Liver (tissue), 9 donors: ENCODE results near the gene NKAIN2. TPM values are rescaled to one million over a fixed set of nuclear protein-coding genes. Genes with fewer than 3 reads are reported as not detected.

Source experiments
- DNase-seq: peaks from one replicate; pipeline ENCODE4 v3.0.0-alpha.2; 2017; ENCODE audit warnings: low spot score
- H3K27ac ChIP-seq, 2 donors: one replicate each; pipeline ENCODE4 v1.7.0; 2013; ENCODE audit warnings: inconsistent platforms in 2 of 2, low read length in 2 of 2, control low read depth in 1 of 2, low read depth in 1 of 2, mild to moderate bottlenecking in 1 of 2
- H3K27me3 ChIP-seq, 4 donors: one replicate each; pipeline versions ENCODE4 v1.6.1 to v1.7.0; 2013; ENCODE audit warnings: low read length in 3 of 4, inconsistent platforms in 1 of 4, mild to moderate bottlenecking in 1 of 4, moderate library complexity in 1 of 4; ENCODE audit not compliant: control insufficient read depth in 4 of 4, insufficient read depth in 4 of 4
- H3K36me3 ChIP-seq, 4 donors: one replicate each; pipeline versions ENCODE4 v1.6.1 to v1.7.0; 2013; ENCODE audit warnings: low read length in 3 of 4, mild to moderate bottlenecking in 3 of 4, low read depth in 1 of 4, moderate library complexity in 1 of 4; ENCODE audit not compliant: control insufficient read depth in 4 of 4, insufficient read depth in 3 of 4
- H3K4me1 ChIP-seq, 4 donors: one replicate each; pipeline versions ENCODE4 v1.6.1 to v1.7.0; 2013; ENCODE audit warnings: low read length in 3 of 4, mild to moderate bottlenecking in 3 of 4, moderate library complexity in 1 of 4; ENCODE audit not compliant: control insufficient read depth in 4 of 4, insufficient read depth in 4 of 4
- H3K4me3 ChIP-seq, 3 donors: one replicate each; pipeline versions ENCODE4 v1.6.1 to v1.7.0; 2013; ENCODE audit warnings: low read length in 3 of 3, control low read depth in 1 of 3, low read depth in 1 of 3, mild to moderate bottlenecking in 1 of 3
- H3K9ac ChIP-seq, 2 donors: one replicate each; pipeline ENCODE4 v1.7.0; 2013; ENCODE audit warnings: low read length in 2 of 2, mild to moderate bottlenecking in 2 of 2, moderate library complexity in 2 of 2, control low read depth in 1 of 2, low read depth in 1 of 2
- H3K9me3 ChIP-seq, 4 donors: one replicate each; pipeline versions ENCODE4 v1.6.1 to v1.7.0; 2013; ENCODE audit warnings: low read length in 3 of 4; ENCODE audit not compliant: control insufficient read depth in 4 of 4
- CTCF ChIP-seq: fragments of 150-350 bp; IDR thresholded peaks from 2 replicates; pipeline ENCODE4 v1.5.1; 2017; ENCODE audit warnings: improper control_type of control experiment, low read depth, low read length; ENCODE audit not compliant: missing input control
- EGR1 ChIP-seq, 2 donors: IDR thresholded peaks; 2 replicates each; pipeline ENCODE4 v1.6.1; 2016 to 2018; ENCODE audit warnings: antibody characterized with exemption in 2 of 2, low read depth in 2 of 2
- FOXA2 ChIP-seq: IDR thresholded peaks from 2 replicates; pipeline ENCODE4 v1.6.1; 2016; ENCODE audit warnings: antibody characterized with exemption
- GABPA ChIP-seq, 2 donors: IDR thresholded peaks in 1 of 2; conservative IDR thresholded peaks in 1 of 2; 2 replicates each; pipeline ENCODE4 v1.6.1; 2016; ENCODE audit warnings: antibody characterized with exemption in 2 of 2, mild to moderate bottlenecking in 1 of 2, moderate library complexity in 1 of 2
- HNF4A ChIP-seq, 2 donors: conservative IDR thresholded peaks; 2 replicates each; pipeline ENCODE4 v1.6.1; 2016; ENCODE audit warnings: antibody characterized with exemption in 2 of 2, mild to moderate bottlenecking in 2 of 2
- HNF4G ChIP-seq: IDR thresholded peaks from 2 replicates; pipeline ENCODE4 v1.6.1; 2016; ENCODE audit warnings: antibody characterized with exemption
- JUND ChIP-seq, 2 donors: IDR thresholded peaks; 2 replicates each; pipeline ENCODE4 v1.6.1; 2016; ENCODE audit warnings: antibody characterized with exemption in 2 of 2
- NR2F2 ChIP-seq: IDR thresholded peaks from 2 replicates; pipeline ENCODE4 v1.6.1; 2016; ENCODE audit warnings: antibody characterized with exemption
- RAD21 ChIP-seq, 2 donors: IDR thresholded peaks; 2 replicates each; pipeline ENCODE4 v1.6.1; 2016; ENCODE audit warnings: antibody characterized with exemption in 2 of 2, mild to moderate bottlenecking in 2 of 2
- RXRA ChIP-seq, 2 donors: IDR thresholded peaks; 2 replicates each; pipeline ENCODE4 v1.6.1; 2017 to 2018; ENCODE audit warnings: antibody characterized with exemption in 2 of 2, mild to moderate bottlenecking in 1 of 2
- SP1 ChIP-seq: IDR thresholded peaks from 2 replicates; pipeline ENCODE4 v1.6.1; 2018; ENCODE audit warnings: antibody characterized with exemption, mild to moderate bottlenecking
- TAF1 ChIP-seq: conservative IDR thresholded peaks from 2 replicates; pipeline ENCODE4 v1.6.1; 2016; ENCODE audit warnings: antibody characterized with exemption, mild to moderate bottlenecking
- YY1 ChIP-seq: IDR thresholded peaks from 2 replicates; pipeline ENCODE4 v1.6.1; 2016; ENCODE audit warnings: antibody characterized with exemption, mild to moderate bottlenecking
- WGBS: extraction: QIAGEN DNeasy Blood & Tissue Kit; methylation state at CpG from one replicate; pipeline ENCODE4 v1.1.7; 2013; 5-methylcytosine and 5-hydroxymethylcytosine counted together
- polyA plus RNA-seq, 2 donors: library from polyadenylated mRNA; stranded (reverse) in 1 of 2; unstranded in 1 of 2; fragments of 200-250 nt in 1 of 2; fragments of >200 nt in 1 of 2; fragmentation: Nextera tagmentation in 1 of 2; extraction: Ambion mirVana in 1 of 2; gene quantifications; one replicate each; pipeline versions ENCODE4 v1.2.1 to v1.2.3, GENCODE V29; 2013 to 2015
- total RNA-seq, 2 donors: library from RNA; depleted of rRNA; stranded (reverse); fragments of >200 nt; gene quantifications; one replicate each; pipeline ENCODE4 v1.2.3, GENCODE V29; 2014
- TF ChIP-seq, protein P1 (sequence below): IDR thresholded peaks from 2 replicates; pipeline ENCODE4 v1.6.1; 2016; ENCODE audit warnings: antibody characterized with exemption, mild to moderate bottlenecking
- TF ChIP-seq, protein P2 (sequence below): IDR thresholded peaks from 2 replicates; pipeline ENCODE4 v1.6.1; 2016; ENCODE audit warnings: antibody characterized with exemption
- TF ChIP-seq, protein P3 (sequence below): IDR thresholded peaks from 2 replicates; pipeline ENCODE4 v1.6.1; 2016; ENCODE audit warnings: antibody characterized with exemption
- TF ChIP-seq, protein P4 (sequence below): IDR thresholded peaks from 2 replicates; pipeline ENCODE4 v1.6.1; 2016; ENCODE audit warnings: antibody characterized with exemption
- donor health status: healthy.
- donor health status: healthy.
- donor health status: healthy.
- donor health status: healthy.
- donor health status: healthy.

NKAIN2 gene
- total and polyA plus RNA-seq, 4 donors, result 0.05 to 0.14 TPM; not detected in 2

- no peaks in the 10 kb centered on the region for H3K27me3 ChIP-seq
- no peaks in the 10 kb centered on the region for H3K4me1 ChIP-seq
- H3K27ac ChIP-seq, result no peak overlapping the region
- no peak overlapping the region for H3K4me3 ChIP-seq
- 71% methylated on average over 1 of the region's 1 CpG for WGBS
- no peak for DNase-seq
- H3K9me3 ChIP-seq, result peaks cover 0 to 3% (median 0%) of the 10 kb centered on the region in 4 donors
- no peak for TF ChIP-seq NR2F2
- no peak for TF ChIP-seq RXRA (IDR thresholded peaks at IDR 0.05)
- TF ChIP-seq RAD21 (IDR thresholded peaks at IDR 0.05), result no peak
- no peak for TF ChIP-seq SP1
- no peak for TF ChIP-seq FOXA2
- TF ChIP-seq, protein P1, sequence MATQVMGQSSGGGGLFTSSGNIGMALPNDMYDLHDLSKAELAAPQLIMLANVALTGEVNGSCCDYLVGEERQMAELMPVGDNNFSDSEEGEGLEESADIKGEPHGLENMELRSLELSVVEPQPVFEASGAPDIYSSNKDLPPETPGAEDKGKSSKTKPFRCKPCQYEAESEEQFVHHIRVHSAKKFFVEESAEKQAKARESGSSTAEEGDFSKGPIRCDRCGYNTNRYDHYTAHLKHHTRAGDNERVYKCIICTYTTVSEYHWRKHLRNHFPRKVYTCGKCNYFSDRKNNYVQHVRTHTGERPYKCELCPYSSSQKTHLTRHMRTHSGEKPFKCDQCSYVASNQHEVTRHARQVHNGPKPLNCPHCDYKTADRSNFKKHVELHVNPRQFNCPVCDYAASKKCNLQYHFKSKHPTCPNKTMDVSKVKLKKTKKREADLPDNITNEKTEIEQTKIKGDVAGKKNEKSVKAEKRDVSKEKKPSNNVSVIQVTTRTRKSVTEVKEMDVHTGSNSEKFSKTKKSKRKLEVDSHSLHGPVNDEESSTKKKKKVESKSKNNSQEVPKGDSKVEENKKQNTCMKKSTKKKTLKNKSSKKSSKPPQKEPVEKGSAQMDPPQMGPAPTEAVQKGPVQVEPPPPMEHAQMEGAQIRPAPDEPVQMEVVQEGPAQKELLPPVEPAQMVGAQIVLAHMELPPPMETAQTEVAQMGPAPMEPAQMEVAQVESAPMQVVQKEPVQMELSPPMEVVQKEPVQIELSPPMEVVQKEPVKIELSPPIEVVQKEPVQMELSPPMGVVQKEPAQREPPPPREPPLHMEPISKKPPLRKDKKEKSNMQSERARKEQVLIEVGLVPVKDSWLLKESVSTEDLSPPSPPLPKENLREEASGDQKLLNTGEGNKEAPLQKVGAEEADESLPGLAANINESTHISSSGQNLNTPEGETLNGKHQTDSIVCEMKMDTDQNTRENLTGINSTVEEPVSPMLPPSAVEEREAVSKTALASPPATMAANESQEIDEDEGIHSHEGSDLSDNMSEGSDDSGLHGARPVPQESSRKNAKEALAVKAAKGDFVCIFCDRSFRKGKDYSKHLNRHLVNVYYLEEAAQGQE, result no peak
- TF ChIP-seq JUND (IDR thresholded peaks at IDR 0.05), result no peak
- no peak for TF ChIP-seq YY1
- TF ChIP-seq, protein P2, sequence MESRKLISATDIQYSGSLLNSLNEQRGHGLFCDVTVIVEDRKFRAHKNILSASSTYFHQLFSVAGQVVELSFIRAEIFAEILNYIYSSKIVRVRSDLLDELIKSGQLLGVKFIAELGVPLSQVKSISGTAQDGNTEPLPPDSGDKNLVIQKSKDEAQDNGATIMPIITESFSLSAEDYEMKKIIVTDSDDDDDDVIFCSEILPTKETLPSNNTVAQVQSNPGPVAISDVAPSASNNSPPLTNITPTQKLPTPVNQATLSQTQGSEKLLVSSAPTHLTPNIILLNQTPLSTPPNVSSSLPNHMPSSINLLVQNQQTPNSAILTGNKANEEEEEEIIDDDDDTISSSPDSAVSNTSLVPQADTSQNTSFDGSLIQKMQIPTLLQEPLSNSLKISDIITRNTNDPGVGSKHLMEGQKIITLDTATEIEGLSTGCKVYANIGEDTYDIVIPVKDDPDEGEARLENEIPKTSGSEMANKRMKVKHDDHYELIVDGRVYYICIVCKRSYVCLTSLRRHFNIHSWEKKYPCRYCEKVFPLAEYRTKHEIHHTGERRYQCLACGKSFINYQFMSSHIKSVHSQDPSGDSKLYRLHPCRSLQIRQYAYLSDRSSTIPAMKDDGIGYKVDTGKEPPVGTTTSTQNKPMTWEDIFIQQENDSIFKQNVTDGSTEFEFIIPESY, result no peak
- TF ChIP-seq, protein P3, sequence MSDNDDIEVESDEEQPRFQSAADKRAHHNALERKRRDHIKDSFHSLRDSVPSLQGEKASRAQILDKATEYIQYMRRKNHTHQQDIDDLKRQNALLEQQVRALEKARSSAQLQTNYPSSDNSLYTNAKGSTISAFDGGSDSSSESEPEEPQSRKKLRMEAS, result no peak
- no peak for TF ChIP-seq TAF1
- TF ChIP-seq EGR1 (IDR thresholded peaks at IDR 0.05; ENCODE audit: low read depth in 2 of 2), result no peak
- TF ChIP-seq GABPA (IDR thresholded peaks at IDR 0.05 in 1 of 2, conservative IDR thresholded peaks at IDR 0.05 in 1 of 2), result no peak
- TF ChIP-seq, protein P4, sequence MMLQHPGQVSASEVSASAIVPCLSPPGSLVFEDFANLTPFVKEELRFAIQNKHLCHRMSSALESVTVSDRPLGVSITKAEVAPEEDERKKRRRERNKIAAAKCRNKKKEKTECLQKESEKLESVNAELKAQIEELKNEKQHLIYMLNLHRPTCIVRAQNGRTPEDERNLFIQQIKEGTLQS, result no peak
- TF ChIP-seq HNF4G, result no peak
- no peak for TF ChIP-seq HNF4A (conservative IDR thresholded peaks at IDR 0.05)
- TF ChIP-seq CTCF, result no peak
- H3K9ac ChIP-seq, result no peak overlapping the region
- no peaks in the 10 kb centered on the region for H3K36me3 ChIP-seq
These were observed 141.7 kb downstream of the NKAIN2 start for GRCh38 chr6:123945386-123945785.

DNA sequence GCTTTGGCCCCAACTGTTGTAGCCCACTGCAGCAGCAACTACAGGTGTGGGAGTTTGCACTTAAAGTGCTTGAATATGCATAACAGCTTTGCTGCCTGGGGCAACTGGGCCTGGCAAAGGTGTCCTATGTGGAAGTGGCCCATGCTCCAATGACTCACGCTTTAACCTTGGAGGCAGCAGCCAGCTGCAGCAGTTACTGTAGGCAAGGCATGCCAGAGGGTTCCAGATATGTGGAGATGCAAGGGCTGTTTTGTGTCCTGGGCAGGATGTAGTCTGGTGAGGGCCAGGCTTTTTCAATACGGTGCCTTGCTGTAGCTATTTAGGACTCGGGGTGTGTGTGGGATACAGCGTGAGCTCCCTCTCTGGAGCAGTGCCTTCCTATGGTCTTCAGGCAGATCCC lies 150.3 kb downstream of the NKAIN2 start:
- Histone ChIP-seq H3K36me3 (no peaks in the 10 kb centered on the region), H3K27me3 (no peaks in the 10 kb centered on the region), H3K4me1 (peaks cover 4 to 10% (median 7%) of the 10 kb centered on the region in 4 donors), H3K9me3 (peaks cover 0 to 1% (median 0%) of the 10 kb centered on the region in 4 donors), H3K9ac (no peak overlapping the region), H3K4me3 (no peak overlapping the region), H3K27ac (no peak overlapping the region)
- no peak for DNase-seq
- 96% methylated on average over 4 of the region's 4 CpGs for WGBS
- TF ChIP-seq FOXA2 (no peak), NR2F2 (no peak), CTCF (no peak), TAF1 (no peak), HNF4A (conservative IDR thresholded peaks at IDR 0.05) (no peak), GABPA (IDR thresholded peaks at IDR 0.05 in 1 of 2, conservative IDR thresholded peaks at IDR 0.05 in 1 of 2) (no peak), RAD21 (IDR thresholded peaks at IDR 0.05) (no peak), JUND (IDR thresholded peaks at IDR 0.05) (no peak), EGR1 (IDR thresholded peaks at IDR 0.05; ENCODE audit: low read depth in 2 of 2) (no peak), HNF4G (no peak)
- TF ChIP-seq, protein P4, result no peak
- TF ChIP-seq, protein P2, result no peak
